OCI-M2 (cell line): ENCODE results near the gene PCGF1.

Source experiments
- DNase-seq: peaks from one replicate; lab custom pipeline; 2025; ENCODE audit not compliant: unreplicated experiment; lab: John Stamatoyannopoulos, UW

PCGF1 gene

GRCh38 chr2:74515981-74516633, 8.6 kb upstream of the PCGF1 start:
- DNase-seq: no peak

DNA sequence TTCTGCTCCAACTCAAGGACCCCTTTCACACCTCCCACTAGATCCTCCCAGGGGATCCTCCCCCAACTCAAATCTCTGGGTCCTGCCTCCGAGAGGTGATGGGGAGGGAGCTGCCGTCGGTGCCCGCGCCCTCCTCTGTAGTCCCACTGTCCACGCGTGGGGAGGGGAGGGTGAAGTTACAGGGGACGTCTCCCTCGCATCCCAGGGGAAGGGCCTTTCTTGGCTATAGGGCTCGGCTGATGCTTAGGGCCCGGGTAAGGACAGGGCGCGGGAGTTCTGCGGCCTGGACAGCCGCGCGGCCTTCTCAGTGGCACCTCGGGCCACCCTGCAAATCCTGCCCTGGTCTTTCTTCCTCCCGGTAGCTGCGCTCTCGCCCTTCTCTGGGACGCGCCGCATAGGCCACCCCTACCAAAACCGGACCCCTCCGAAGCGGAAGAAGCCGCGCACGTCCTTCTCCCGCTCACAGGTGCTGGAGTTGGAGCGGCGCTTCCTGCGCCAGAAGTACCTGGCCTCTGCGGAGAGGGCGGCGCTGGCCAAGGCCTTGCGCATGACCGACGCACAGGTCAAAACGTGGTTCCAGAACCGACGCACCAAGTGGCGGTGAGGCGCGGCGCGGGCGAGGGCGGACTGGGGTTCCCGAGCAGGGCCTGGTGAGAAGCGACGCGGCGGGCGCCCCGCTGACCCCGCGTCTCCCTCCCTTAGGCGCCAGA, 7.9 kb upstream of the PCGF1 start:
- no peak for DNase-seq

- DNase-seq: no peak
These were observed 7.1 kb upstream of the PCGF1 start, which contains the start of gene TLX2 for GRCh38 chr2:74514368-74515270. Gene TLX2, plus strand, starts transcription at chr2:74514450. Its CDS starts 357 bp downstream, at chr2:74514807.

DNA sequence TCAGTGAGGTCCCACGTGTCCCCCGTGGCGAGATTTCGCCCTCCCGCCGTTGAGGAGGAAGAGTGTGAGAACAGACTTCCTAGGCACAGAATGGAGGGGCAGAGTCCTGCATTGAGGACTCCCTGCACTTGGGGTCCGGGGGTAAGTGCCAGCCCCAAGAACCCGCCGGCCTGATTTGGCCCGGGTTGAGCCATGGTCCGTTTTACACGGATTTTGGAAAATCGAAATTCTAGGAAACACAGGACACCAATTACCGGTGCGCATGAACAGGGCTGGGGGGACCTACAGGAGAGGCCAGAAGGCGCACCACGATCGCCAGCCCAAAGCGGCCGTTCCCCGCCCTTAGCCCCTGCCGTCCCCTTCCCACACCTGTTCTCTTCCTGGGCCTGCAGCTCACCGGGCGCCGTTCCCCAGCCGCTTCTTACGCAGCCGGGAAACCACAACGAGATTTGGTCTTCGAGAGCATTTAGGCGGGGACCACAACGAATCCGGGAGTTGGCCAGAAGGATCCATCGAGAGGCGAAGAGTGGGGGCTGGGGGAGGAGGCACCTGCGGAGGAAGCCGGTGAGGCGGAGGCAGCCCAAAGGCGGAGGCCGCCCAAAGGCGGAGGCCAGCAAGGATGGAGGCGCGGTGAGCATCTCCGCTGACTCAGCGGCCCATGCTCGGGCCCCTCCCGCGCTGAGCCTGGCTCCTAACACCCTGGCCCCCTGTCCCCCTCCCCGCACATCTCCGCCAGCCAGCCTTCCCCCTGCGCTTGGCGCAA, 6.3 kb upstream of the PCGF1 start:
- DNase-seq: no peak

DNA sequence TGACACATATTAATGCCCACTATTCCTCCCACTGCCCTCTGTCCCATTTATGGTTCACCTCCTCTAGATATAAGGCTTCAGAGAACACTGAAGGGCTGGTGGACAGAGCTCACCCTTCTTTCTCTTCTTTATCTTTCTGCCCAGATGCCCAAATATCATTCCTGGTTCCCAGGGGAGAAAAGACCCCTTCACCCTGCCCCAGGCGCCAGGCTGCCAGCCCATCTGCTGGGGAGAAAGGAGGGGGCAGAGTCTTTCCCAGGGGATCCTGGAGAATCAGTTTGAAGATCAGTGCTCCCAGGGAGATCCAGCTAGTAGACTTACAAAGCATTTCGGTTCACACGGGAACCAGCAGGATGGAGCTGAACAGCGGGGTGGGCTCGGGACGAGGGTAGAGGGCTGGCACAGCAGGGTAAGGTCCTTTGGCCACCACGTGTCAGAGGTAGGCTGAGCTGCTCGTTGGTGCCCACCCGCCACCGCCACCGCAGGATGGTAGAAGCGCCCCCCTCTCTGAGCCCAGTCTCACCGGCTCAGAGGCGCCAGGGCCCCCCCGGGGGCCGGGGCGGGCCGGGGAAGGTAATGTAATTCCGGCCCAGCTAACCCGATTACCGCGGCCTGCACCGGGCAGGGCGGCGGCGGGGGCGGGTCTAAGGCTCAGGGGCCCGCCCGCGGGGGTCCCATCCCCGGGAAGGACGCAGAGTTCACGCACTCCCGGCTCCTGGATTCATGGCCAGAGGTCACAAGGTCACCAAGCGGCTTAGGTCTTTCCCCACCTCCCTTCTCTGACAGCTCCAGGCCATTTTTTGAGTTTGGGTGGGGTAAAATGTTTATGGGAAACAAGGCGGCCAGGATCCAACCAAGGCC, 5.5 kb upstream of the PCGF1 start:
- no peak for DNase-seq

DNA sequence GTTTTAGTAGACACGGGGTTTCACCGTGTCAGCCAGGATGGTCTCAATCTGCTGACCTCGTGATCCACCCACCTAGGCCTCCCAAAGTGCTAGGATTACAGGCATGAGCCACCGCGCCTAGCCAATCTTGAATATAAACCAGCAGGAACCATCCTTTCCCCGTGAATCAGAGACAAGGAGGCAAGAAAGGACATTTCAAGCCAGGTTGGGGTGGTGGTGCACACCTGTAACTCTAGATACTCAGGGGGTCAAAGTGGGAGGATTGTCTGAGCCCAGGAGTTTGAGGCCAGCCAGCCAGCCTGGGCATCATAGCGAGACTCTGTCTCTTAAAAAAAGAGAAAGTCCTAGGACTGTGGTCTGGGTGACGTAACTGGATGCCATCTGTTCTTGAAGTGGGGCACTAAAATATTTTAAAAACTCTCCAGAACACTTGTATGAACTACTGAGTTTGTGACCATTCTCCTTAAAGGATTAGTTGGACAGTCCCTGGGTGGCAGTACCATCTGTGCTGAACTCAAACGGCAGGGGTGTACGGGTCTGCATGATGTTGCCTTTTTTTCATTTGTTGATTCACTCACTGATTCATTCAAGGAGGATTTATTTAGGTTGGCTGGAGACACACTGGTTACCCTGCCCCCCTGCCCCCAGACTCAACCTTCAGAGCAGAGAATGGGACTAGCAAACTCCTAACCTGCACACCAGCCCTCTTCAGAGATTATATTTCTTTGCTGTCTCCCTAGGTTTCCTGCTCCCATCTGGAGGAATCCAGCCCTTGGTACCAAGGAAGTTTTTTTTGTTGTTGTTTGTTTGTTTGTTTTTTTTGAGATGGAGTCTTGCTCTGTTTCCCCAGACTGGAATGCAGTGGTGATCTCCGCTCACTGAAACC, 3.9 kb upstream of the PCGF1 start:
- no peak for DNase-seq

DNA sequence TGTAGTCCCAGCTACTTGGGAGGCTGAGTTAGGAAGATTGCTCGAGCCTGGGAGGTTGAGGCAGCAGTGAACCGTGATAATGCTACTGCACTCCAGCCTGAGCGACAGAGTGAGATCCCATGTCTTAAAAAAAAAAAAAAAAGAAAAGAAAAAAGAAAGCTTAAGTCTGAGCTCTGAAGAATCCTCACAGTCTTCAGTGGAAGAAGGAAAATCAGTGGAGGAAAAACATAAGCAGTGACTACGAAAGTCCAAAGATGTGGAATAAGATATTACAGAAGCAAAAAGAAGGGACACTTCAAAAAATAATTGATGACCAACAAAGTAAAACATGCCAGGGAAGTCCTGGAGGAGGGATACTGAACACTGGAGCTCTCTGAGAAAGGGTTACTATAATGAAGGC, 2.8 kb upstream of the PCGF1 start:
- DNase-seq: no peak

DNA sequence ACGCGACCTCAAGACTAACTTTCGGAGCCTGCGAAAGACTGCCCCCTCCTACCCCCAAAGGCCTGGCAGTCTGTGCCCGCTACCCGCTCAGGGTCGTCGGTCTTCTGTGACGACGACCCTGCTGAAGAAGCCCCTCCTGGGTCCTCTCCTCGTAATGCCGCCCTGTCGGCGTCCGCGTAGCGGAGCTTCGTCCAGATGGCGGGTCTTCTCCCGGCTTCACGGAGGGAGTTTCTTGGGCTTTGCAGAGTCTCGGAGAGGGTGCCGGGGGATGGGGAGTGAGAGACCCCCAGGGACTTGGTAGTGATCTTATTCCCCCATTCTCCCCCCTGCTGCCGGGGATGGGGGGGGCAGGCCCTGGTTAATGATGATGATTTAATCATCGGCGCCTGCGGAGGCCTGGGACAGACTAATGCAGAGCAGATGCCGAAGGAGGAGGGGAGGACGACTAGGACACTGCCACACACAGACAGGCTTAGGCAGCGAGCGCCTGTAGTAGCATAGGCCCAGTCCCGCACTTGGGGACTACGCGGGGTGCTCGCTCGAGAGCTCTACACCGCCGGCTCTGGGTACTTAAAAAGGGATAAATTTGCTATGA, 528 bp upstream of the PCGF1 start:
- DNase-seq: no peak

DNA sequence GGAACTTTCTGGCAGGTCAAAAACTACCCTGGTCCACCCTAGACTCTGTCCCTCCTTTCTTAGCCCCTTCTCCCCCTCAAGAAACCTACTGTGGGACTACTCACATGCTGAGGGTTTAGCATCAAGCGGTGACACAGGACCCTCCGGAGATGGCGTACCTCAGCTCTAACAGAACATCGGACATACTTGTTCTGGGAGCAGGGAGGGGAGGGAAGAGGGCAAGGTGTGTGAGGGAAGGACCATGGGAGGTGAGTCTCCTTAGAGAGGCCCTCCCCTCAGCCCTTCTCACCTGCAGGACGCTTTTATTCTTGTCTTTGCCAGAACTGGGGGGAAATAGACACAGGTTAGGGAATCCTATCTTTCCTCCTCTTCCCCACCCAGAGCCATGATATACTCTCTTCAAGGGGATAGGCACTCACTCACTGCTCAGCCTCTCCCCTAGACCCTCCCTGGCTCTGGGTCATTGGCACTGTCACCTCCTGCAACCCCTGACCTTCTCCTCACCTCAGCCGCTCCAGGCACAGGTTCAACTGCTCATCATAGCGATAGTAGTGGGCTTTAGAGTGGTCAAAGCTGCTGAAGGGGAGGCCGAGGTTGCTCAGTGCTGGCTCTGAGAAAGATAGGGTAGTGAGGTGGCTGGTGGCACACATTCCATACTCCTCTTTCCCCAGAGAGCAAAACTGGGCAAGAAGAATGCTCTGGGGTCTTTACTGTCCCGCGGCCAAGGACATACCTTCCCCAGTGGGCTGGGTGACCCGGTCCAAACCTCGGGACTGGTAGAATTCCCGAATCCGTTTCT, 1.8 kb downstream of the PCGF1 start:
- DNase-seq: no peak

- DNase-seq: no peak
These were observed 2.9 kb downstream of the PCGF1 start for GRCh38 chr2:74504591-74504990.

DNA sequence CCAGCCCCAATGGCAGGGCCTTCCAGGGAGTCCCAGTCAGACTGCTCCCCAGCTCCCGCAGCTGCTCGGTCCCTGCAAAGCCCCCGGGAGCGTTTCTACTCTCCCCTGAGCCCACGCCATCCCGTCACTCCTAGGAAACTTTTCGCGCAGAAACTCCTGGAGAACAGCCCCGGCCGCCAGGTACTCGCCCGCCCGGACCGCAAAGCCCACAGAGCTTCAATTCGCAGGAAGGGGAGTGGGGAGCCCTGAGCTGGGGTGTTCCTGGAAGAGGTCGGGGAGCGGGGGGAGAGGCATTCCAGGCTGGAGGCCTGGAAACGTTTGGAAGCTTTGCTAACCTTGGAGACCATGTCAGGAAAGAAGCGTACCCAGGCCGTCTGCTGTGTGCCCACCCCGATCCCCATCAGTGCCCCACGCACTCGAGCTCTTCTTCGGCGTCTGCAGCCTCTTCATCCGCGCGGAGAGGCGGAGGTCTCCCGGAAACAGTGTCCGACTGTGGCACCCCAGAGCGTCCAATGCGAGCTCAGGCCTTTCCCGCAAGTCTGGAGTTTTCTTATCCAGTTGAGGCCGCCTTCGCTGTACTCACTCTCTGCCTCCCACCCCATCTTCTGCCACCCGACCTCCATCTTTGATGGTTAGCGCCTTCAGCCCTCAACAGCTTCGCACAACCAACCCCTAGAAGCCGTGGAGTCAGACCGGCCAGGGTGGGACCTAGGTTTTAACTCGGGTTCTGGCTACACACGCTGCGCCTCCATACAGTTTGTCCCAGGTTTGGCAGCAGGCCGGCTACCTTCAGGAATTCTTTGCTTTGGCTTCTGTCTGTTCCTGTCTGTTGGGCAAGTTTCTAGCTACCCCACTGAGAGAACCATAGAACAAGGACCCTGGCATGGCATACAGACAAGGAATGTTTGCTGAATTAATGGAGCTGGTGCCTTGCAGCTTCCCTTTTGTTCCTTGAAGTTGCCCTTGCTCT, 3.7 kb downstream of the PCGF1 start:
- no peak for DNase-seq

DNA sequence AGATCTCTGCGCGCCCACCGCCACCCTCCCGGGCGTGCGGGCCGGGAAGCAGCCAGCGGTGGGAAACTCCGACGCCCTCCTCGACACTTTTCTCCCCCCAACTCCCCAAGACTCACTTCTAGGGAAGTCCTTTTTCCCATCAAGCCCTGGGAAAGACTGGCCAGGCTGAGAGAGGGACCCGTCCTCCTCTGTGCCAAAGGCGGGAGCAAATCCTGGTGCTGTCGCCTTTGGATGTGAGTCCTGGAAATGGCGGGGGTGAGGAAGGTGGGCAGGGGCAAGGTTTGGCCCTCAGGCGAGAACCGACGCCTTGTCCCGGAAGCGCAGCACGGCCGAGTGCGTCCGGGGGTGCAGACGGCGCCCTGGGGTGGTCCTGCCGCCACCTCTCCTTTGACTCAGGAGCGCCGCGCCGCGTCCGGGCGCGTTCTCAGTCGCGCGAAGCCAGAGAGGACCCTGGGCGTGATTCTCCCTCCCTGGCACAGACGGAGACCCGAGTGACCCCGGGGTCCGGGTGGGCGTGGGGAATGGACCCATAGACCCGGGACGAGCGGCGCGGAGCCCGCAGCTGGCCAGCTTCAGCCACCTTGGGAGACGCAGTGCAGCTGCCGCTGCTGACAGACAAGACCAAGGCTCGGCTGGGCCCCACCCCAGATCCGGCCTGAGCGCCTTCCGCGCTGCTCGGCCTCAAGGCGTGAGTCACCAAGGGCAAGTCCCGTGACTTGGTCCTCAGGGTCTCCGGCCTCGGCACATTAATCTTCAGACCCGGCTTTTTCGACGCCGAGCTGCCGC, 4.6 kb downstream of the PCGF1 start:
- no peak for DNase-seq

DNA sequence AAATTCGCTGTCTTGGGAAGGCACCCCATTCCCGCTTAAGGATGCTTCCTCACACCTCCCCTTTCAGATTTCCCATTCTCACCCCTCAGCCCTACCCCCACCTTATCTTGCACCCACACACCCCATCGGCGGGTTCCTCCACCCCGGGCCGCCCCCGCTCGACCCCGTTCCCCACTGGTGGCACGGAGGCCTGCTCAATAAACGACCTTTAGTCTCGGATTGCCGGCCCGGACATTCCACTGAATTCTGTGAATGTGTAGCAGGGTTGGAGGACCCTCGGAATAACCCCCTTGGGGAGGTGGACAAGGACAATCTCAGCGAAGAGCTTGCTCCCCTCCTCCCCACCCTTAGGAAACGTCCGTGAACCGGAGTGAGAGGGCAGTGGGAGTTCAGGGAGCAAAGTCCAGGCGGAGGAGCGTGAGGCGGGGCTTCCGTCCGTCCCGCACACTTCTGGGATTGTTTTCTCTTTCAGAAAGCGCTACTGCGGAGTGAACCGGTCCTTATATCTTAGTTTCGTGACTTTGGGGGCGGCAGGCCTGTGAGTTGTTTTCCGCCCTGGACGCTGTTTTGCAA, 5.3 kb downstream of the PCGF1 start:
- DNase-seq: no peak

DNA sequence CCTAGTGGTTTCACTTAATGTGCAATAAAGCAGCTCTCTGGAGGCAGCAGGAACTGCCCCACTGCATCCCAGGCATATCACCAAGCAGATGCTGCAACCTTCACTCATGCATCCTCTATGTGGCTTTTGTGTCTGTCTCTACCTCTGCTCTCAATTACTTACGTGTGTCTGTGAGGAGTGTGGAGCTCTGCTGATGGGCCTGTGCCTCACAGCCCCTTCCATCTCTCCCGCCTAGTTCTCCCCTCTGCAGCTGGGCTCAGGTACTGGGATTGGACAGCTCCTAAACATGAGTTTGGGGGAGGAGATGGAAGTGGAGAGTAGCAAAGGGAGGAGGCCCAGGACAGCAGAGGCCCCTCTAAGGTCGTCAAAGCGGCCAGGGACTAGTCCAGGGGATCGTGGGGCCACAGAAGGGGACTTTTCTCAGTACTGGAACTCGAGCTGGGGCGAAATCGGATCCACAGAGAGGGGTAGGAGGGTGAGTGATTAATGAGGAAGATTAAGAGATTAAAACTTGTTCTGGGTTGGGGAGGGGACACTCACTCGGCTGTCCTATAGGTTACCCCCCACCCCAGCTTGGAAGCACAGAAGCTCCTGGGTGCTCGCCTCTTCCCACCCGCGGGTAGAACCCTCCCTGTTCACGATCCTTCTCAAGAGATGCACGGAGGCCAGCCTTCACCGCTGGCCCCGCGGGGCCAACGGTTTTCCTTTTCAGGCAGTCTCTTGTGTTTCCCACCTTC, 6.0 kb downstream of the PCGF1 start:
- no peak for DNase-seq

DNA sequence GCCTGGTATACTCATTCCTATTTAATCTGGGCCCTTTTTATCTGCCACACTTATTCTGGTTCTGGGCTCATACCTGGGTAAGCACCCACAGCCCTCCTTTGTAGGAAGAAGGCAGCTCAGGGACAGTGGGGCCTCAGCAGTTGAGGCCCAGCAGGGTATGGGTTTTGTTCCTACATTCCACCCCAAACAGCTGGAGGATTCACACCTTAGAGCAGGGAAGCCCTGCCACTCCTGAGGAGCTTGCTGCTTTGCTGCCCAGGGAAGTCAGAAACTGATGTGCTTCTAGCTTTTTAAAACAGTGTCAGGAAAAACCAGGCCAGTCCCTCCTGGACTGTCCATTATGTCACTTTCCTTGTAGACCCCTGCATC, 6.9 kb downstream of the PCGF1 start:
- DNase-seq: no peak
